OCI-LY7 (cell line): ENCODE data around the gene SCN5A. TPM values are rescaled to one million over a fixed set of nuclear protein-coding genes. Genes with fewer than 3 reads are reported as not detected.

Source experiments
- BruUV-seq: library from RNA; stranded (reverse); fragments of 400-500 nt; replicated peaks from 2 replicates; lab custom pipeline; 2021; lab: Mats Ljungman, UMichigan
- CTCF ChIA-PET: fragments of 300-600 bp; sonication (Branson Sonifier 250); formaldehyde crosslinking; loops from one replicate; lab custom pipeline; 2022; ENCODE audit warnings: antibody characterized with exemption; ENCODE audit not compliant: unreplicated experiment; lab: Charles Lee
- POLR2A ChIA-PET: fragments of 300-600 bp; sonication (Branson Sonifier 250); formaldehyde crosslinking; loops from one replicate; lab custom pipeline; 2022; ENCODE audit warnings: antibody characterized with exemption; lab: Charles Lee
- DNase-seq: peaks from one replicate; pipeline ENCODE4 v3.0.0-alpha.2; 2015; ENCODE audit warnings: low spot score
- H2AFZ ChIP-seq: fragments of 200-600 bp; sonication (generic), shearing (Covaris generic); 2 replicates; pipeline ENCODE4 v1.6.1; 2014; ENCODE audit warnings: mild to moderate bottlenecking, antibody characterized with exemption, low read length, moderate library complexity
- H3K27ac ChIP-seq: fragments of 200-600 bp; sonication (generic); 2 replicates; pipeline ENCODE4 v1.5.1; 2014; ENCODE audit warnings: mixed run types, low read depth, mild to moderate bottlenecking, moderate library complexity, low read length, inconsistent platforms; ENCODE audit not compliant: poor library complexity, severe bottlenecking
- H3K36me3 ChIP-seq: fragments of 200-600 bp; sonication (generic); 2 replicates; pipeline ENCODE4 v1.6.1; 2014; ENCODE audit warnings: mild to moderate bottlenecking, antibody characterized with exemption, low read length, moderate library complexity, mixed read lengths; ENCODE audit not compliant: insufficient read depth
- H3K4me1 ChIP-seq: fragments of 200-600 bp; sonication (generic); 2 replicates; pipeline ENCODE4 v1.5.1; 2014; ENCODE audit warnings: mild to moderate bottlenecking, low read length; ENCODE audit not compliant: insufficient read depth, poor library complexity, severe bottlenecking
- H3K4me2 ChIP-seq: fragments of 200-600 bp; sonication (generic); 2 replicates; pipeline ENCODE4 v1.6.1; 2014; ENCODE audit warnings: mild to moderate bottlenecking, low read length
- H3K4me3 ChIP-seq: fragments of 200-600 bp; sonication (generic); 2 replicates; pipeline ENCODE4 v1.5.1; 2014; ENCODE audit warnings: mild to moderate bottlenecking, low read depth, low read length; ENCODE audit not compliant: poor library complexity, severe bottlenecking
- H3K79me2 ChIP-seq: fragments of 200-600 bp; sonication (generic); 2 replicates; pipeline ENCODE4 v1.6.1; 2016; ENCODE audit warnings: low read depth, mild to moderate bottlenecking, low read length, moderate library complexity, mixed read lengths; ENCODE audit not compliant: insufficient read depth
- H3K9me2 ChIP-seq: fragments of 200-600 bp; sonication (generic); 2 replicates; pipeline ENCODE4 v1.6.1; 2016; ENCODE audit warnings: mild to moderate bottlenecking, low read length, mixed read lengths; ENCODE audit not compliant: insufficient read depth
- H3K9me3 ChIP-seq: fragments of 200-600 bp; sonication (generic); 2 replicates; pipeline ENCODE4 v1.6.1; 2014; ENCODE audit warnings: mild to moderate bottlenecking, mixed run types, low read length, mixed read lengths
- H4K20me1 ChIP-seq: fragments of 200-600 bp; sonication (generic); 2 replicates; pipeline ENCODE4 v1.6.1; 2014; ENCODE audit warnings: mild to moderate bottlenecking, antibody characterized with exemption, low read length, moderate library complexity, mixed read lengths; ENCODE audit not compliant: insufficient read depth
- EZH2phosphoT487 ChIP-seq: fragments of 200-600 bp; sonication (generic); IDR thresholded peaks from 2 replicates; pipeline ENCODE4 v1.6.1; 2018; ENCODE audit warnings: low read depth, borderline replicate concordance, mild to moderate bottlenecking, mixed run types, antibody characterized with exemption, low read length, moderate library complexity, mixed read lengths
- intact Hi-C: fragments of 100-400 bp; cut with micrococcal nuclease; formaldehyde crosslinking; loops from one replicate; pipeline ENCODE4 v1.10.0; 2022; ENCODE audit not compliant: unreplicated experiment
- total RNA-seq, 2 experiments: library from RNA; depleted of rRNA in 1 of 2; stranded (reverse); fragments of >200 nt in 1 of 2; shearing (Covaris generic) in 1 of 2; gene quantifications; 2 replicates each; pipeline ENCODE4 v1.2.3, GENCODE V29; 2014 to 2022
- TF ChIP-seq, protein P1 (sequence below): fragments of 200-600 bp; sonication (generic); conservative IDR thresholded peaks from 2 replicates; pipeline ENCODE4 v1.5.1; 2014; ENCODE audit warnings: mild to moderate bottlenecking, antibody characterized with exemption, low read length, moderate library complexity, mixed read lengths

SCN5A gene
- total RNA-seq, 2 experiments from 2014 or later, result not detected

DNA sequence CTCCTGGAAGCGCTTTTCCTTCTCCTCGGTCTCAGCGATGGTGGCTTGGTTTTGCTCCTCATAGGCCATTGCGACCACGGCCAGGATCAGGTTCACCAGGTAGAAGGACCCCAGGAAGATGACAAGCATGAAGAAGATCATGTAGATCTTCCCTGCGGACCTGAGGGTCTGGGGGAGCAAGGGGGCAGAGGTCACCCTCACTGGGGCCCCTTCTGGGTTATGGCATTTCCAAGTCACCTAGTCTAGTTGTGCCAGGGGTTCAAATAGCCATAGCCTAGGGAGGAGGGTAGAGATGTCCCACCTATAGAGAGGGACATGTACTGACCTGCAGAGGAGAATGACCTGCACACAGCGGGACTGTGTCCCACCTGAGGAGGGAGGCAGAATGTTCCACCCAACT is 43.5 kb downstream of the SCN5A start:
- H3K4me3 ChIP-seq, result no peak overlapping the region
- no peak overlapping the region for H3K27ac ChIP-seq
- H3K36me3 ChIP-seq, result no peaks in the 10 kb centered on the region
- no TSS peak for BruUV-seq
- H3K79me2 ChIP-seq, result no peaks in the 10 kb centered on the region
- no peak for DNase-seq
- no peak overlapping the region for H2AFZ ChIP-seq
- H3K9me3 ChIP-seq, result no peaks in the 10 kb centered on the region
- H3K9me2 ChIP-seq, result no peaks in the 10 kb centered on the region
- H3K4me2 ChIP-seq, result no peak overlapping the region
- H3K4me1 ChIP-seq, result no peaks in the 10 kb centered on the region
- TF ChIP-seq EZH2phosphoT487, result no peak
- TF ChIP-seq, protein P1, sequence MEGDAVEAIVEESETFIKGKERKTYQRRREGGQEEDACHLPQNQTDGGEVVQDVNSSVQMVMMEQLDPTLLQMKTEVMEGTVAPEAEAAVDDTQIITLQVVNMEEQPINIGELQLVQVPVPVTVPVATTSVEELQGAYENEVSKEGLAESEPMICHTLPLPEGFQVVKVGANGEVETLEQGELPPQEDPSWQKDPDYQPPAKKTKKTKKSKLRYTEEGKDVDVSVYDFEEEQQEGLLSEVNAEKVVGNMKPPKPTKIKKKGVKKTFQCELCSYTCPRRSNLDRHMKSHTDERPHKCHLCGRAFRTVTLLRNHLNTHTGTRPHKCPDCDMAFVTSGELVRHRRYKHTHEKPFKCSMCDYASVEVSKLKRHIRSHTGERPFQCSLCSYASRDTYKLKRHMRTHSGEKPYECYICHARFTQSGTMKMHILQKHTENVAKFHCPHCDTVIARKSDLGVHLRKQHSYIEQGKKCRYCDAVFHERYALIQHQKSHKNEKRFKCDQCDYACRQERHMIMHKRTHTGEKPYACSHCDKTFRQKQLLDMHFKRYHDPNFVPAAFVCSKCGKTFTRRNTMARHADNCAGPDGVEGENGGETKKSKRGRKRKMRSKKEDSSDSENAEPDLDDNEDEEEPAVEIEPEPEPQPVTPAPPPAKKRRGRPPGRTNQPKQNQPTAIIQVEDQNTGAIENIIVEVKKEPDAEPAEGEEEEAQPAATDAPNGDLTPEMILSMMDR, result no peak
- intact Hi-C loops, result no loop called here
- no peaks in the 10 kb centered on the region for H4K20me1 ChIP-seq
- CTCF ChIA-PET, result no interaction called here
- POLR2A ChIA-PET, result no interaction called here

DNA sequence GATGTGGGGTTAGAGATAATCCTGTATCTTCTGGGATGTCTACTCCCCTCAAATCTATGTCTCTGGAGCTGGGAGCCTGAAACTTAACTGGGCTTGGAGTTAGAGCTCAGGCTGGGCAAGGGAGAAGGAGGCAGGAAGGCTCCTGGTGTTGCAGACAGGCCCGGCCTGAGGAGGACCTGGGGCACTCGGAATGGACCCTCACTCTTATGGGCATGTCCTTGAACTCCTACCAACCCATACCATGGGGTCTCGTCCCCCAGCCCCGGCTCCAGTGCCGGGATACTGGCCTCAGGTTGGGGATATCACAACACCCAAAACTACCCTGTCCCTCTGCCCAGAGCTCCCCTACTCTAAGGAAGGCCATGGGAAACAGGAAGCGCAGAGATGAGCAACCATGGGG is 45.2 kb downstream of the SCN5A start:
- TF ChIP-seq, protein P1, result no peak
- TF ChIP-seq EZH2phosphoT487, result no peak
- Histone ChIP-seq H3K4me2 (no peak overlapping the region), H3K27ac (no peak overlapping the region), H2AFZ (no peak overlapping the region), H3K9me2 (no peaks in the 10 kb centered on the region), H3K36me3 (no peaks in the 10 kb centered on the region), H3K9me3 (no peaks in the 10 kb centered on the region), H3K4me3 (no peak overlapping the region), H4K20me1 (no peaks in the 10 kb centered on the region), H3K79me2 (no peaks in the 10 kb centered on the region), H3K4me1 (no peaks in the 10 kb centered on the region)
- ChIA-PET CTCF (no interaction called here), POLR2A (no interaction called here)
- intact Hi-C loops, result no loop called here
- DNase-seq, result no peak
- no TSS peak for BruUV-seq

DNA sequence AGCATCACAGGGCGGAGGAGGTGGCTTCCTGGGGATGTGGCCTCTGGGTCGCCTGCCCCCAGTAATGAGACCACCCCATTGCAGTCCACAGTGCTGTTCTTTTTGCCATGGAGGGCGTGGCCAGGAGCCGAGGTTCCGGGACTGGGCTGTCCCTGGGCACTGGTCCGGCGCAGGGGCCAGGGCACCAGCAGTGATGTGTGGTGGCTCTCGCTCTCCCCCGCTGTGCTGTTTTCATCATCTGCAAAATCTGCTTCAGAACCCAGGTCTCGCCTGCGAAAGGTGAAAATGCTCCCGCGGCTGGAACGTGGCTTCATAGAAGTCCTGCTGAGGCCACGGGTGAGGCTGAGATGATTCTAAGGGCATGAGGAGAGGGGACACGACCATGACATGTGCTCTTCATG is 45.8 kb downstream of the SCN5A start:
- no peaks in the 10 kb centered on the region for H3K9me3 ChIP-seq

More for the DNA sequence above, 45.8 kb downstream of the SCN5A start:
- BruUV-seq, result no TSS peak
- DNase-seq, result no peak
- Histone ChIP-seq H2AFZ (no peak overlapping the region), H3K9me2 (no peaks in the 10 kb centered on the region), H3K4me2 (no peak overlapping the region), H3K4me3 (no peak overlapping the region), H3K36me3 (no peaks in the 10 kb centered on the region), H3K4me1 (no peaks in the 10 kb centered on the region), H3K79me2 (no peaks in the 10 kb centered on the region), H4K20me1 (no peaks in the 10 kb centered on the region), H3K27ac (no peak overlapping the region)
- intact Hi-C loops, result no loop called here
- CTCF ChIA-PET, result no interaction called here
- TF ChIP-seq, protein P1, result no peak
- no peak for TF ChIP-seq EZH2phosphoT487
- POLR2A ChIA-PET, result no interaction called here
